Measurements from ENCODE around the gene IGSF10. TPM values are rescaled to one million over a fixed set of nuclear protein-coding genes. Genes with fewer than 3 reads are reported as not detected.
"Not testable (repeated sequence)": the region's sequence is repeated elsewhere in the genome, so short reads cannot be mapped to it uniquely, and the experiment has no call there.

The IGSF10 gene
- total RNA-seq: not detected in 2 replicates

DNA sequence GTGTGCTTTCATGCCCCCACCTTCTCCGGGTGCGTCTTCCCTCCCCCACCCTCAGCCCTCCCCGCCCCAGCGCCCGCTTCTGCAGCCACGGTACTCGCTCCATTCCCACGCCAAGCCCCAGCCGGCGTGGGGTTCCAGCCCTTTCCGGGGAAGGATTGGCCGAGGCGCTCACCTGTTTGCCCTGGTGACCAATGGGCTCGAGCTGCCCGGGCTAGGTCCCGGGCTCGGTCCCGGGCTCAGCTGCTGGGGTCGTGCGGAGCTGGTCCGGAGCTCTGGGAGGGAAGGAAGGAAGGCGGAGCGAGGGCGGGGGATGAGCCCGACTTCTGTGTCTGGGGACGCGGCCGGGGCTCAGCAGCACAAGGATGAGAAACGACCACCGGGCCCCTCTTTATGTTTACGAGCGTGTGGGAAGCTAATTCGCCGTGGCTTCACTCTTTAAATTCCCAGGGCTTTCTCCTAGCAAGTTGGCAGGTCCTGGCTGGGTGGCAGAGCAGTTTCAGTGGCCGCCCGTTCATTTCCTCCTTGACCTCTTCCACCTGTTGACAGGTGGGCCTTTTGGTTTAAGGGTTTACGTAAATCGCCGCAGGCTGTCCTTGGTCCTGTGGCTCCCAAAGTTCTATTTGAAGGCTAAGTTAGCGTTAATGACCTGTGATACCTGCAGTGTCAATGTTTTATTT is at the start of gene IGSF10:
Gene IGSF10 (minus strand): TSS at position 288 of the 677 bp plus-strand sequence. CDS start 2,352 bp downstream, outside the sequence.
- Mint-ChIP-seq H3K4me3 (ENCODE audit: low read depth) (no peak within 1 kb of the TSS), H3K4me1 (ENCODE audit: low read depth) (peaks cover 2% of the 10 kb centered on the region), H3K9me3 (no peaks in the 10 kb centered on the region), H3K27ac (no peak within 1 kb of the TSS), H3K36me3 (ENCODE audit: low read depth) (no peaks in the 10 kb centered on the region), H3K27me3 (ENCODE audit: low read depth) (peaks cover 42% of the 10 kb centered on the region)
- intact Hi-C loops (cut with micrococcal nuclease): no loop called here
- no peak for DNase-seq (ENCODE audit: low spot score)

- DNase-seq (ENCODE audit: low spot score); intact Hi-C loops (cut with micrococcal nuclease); H3K4me1 Mint-ChIP-seq (ENCODE audit: low read depth); H3K9me3 Mint-ChIP-seq; H3K27ac Mint-ChIP-seq; H3K4me3 Mint-ChIP-seq (ENCODE audit: low read depth); H3K36me3 Mint-ChIP-seq (ENCODE audit: low read depth); H3K27me3 Mint-ChIP-seq (ENCODE audit: low read depth): not testable (repeated sequence)
These were observed 48.7 kb upstream of the IGSF10 start for GRCh38 chr3:151509468-151510135.

DNA sequence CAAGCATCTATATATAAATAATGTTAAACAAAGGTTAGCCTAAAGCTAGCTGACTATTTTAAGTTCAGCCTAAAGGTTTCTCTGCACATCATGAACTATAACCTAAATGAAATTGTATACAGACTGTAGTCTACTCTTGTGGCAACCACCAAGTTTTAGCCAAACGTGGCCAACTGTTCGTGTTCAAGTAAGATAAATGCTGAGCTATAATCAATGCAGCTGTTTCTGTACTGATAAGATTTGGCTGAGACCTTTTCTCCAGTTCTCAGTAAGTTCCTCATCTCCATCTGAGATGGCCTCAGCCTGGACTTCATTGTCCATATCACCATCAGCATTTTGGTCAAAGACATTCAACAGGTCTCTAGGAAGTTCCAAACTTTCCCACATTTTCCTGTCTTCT is 43.7 kb upstream of the IGSF10 start:
- Mint-ChIP-seq H3K9me3 (no peaks in the 10 kb centered on the region), H3K27me3 (ENCODE audit: low read depth) (no peaks in the 10 kb centered on the region), H3K4me1 (ENCODE audit: low read depth) (no peaks in the 10 kb centered on the region), H3K27ac (no peak overlapping the region), H3K4me3 (ENCODE audit: low read depth) (no peak overlapping the region), H3K36me3 (ENCODE audit: low read depth) (no peaks in the 10 kb centered on the region)
- DNase-seq (ENCODE audit: low spot score): no peak
- intact Hi-C loops (cut with micrococcal nuclease): no loop called here

DNA sequence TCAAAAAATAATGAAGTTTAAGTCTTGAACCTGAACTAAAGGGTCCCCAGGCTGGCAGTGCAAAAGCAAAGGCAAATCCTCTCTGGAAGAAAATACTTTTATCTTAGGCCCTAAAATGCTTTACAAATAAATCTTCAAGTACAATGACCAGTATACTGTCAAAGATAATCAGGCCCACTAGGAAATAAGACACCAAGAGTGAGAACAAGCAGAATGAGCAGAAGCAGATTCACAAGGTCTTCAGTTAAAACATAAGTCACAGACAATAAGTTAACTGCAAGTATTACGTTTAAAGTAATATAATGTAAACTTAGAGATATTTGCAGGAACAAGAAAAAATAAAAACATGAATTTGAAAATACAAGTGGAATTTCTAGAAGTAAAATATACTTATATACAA is 42.2 kb upstream of the IGSF10 start:
- H3K9me3 Mint-ChIP-seq: no peaks in the 10 kb centered on the region
- H3K36me3 Mint-ChIP-seq (ENCODE audit: low read depth): no peaks in the 10 kb centered on the region
- intact Hi-C loops (cut with micrococcal nuclease): no loop called here
- H3K4me1 Mint-ChIP-seq (ENCODE audit: low read depth): no peaks in the 10 kb centered on the region
- DNase-seq (ENCODE audit: low spot score): no peak
- no peak overlapping the region for H3K4me3 Mint-ChIP-seq (ENCODE audit: low read depth)
- H3K27ac Mint-ChIP-seq: no peak overlapping the region
- H3K27me3 Mint-ChIP-seq (ENCODE audit: low read depth): no peaks in the 10 kb centered on the region

GRCh38 chr3:151501923-151502632 is 41.2 kb upstream of the IGSF10 start:
- Mint-ChIP-seq H3K9me3 (no peaks in the 10 kb centered on the region), H3K27me3 (ENCODE audit: low read depth) (no peaks in the 10 kb centered on the region), H3K27ac (no peak overlapping the region), H3K4me3 (ENCODE audit: low read depth) (no peak overlapping the region), H3K4me1 (ENCODE audit: low read depth) (no peaks in the 10 kb centered on the region), H3K36me3 (ENCODE audit: low read depth) (no peaks in the 10 kb centered on the region)
- DNase-seq (ENCODE audit: low spot score): no peak
- intact Hi-C loops (cut with micrococcal nuclease): no loop called here

- DNase-seq (ENCODE audit: low spot score): no peak
- Mint-ChIP-seq H3K4me3 (ENCODE audit: low read depth) (no peak overlapping the region), H3K4me1 (ENCODE audit: low read depth) (no peaks in the 10 kb centered on the region), H3K27ac (no peak overlapping the region), H3K27me3 (ENCODE audit: low read depth) (no peaks in the 10 kb centered on the region), H3K36me3 (ENCODE audit: low read depth) (no peaks in the 10 kb centered on the region), H3K9me3 (no peaks in the 10 kb centered on the region)
- intact Hi-C loops (cut with micrococcal nuclease): no loop called here
These were observed 40.5 kb upstream of the IGSF10 start for GRCh38 chr3:151501171-151501922.

DNA sequence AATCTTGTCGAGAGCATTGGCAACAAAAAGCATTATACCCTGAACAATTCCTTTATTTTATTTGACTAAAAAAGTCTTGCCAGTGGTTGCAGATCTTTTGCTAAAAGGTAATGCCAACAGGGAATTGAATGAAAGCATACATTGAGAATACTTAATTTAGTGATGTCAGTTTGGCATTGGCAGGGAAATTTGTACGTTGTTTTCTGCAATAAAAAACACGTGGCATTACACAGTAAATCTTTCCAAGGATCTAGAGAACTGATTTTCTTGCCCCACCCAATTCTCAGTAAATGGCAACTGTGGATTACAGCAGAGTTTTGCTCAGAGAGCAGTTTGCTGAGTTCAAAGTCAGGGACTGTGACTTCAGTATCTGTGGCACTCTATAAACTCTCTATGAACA is 38.3 kb upstream of the IGSF10 start:
- H3K4me1 Mint-ChIP-seq (ENCODE audit: low read depth): no peaks in the 10 kb centered on the region
- no peak for DNase-seq (ENCODE audit: low spot score)
- intact Hi-C loops (cut with micrococcal nuclease): no loop called here
- no peaks in the 10 kb centered on the region for H3K9me3 Mint-ChIP-seq
- no peaks in the 10 kb centered on the region for H3K27me3 Mint-ChIP-seq (ENCODE audit: low read depth)
- no peaks in the 10 kb centered on the region for H3K36me3 Mint-ChIP-seq (ENCODE audit: low read depth)
- H3K27ac Mint-ChIP-seq: no peak overlapping the region
- H3K4me3 Mint-ChIP-seq (ENCODE audit: low read depth): no peak overlapping the region

GRCh38 chr3:151491525-151491924 is 30.7 kb upstream of the IGSF10 start:
- Mint-ChIP-seq H3K4me1 (ENCODE audit: low read depth) (no peaks in the 10 kb centered on the region), H3K36me3 (ENCODE audit: low read depth) (no peaks in the 10 kb centered on the region), H3K27ac (no peak overlapping the region), H3K9me3 (no peaks in the 10 kb centered on the region), H3K4me3 (ENCODE audit: low read depth) (no peak overlapping the region), H3K27me3 (ENCODE audit: low read depth) (no peaks in the 10 kb centered on the region)
- intact Hi-C loops (cut with micrococcal nuclease): no loop called here
- no peak for DNase-seq (ENCODE audit: low spot score)

- H3K4me3 Mint-ChIP-seq (ENCODE audit: low read depth); H3K36me3 Mint-ChIP-seq (ENCODE audit: low read depth); intact Hi-C loops (cut with micrococcal nuclease); H3K9me3 Mint-ChIP-seq; H3K27ac Mint-ChIP-seq; DNase-seq (ENCODE audit: low spot score); H3K4me1 Mint-ChIP-seq (ENCODE audit: low read depth); H3K27me3 Mint-ChIP-seq (ENCODE audit: low read depth): not testable (repeated sequence)
These were observed 27.0 kb upstream of the IGSF10 start for GRCh38 chr3:151487833-151488232.

GRCh38 chr3:151483961-151484520 is 23.2 kb upstream of the IGSF10 start:
- Mint-ChIP-seq H3K27ac (no peak overlapping the region), H3K27me3 (ENCODE audit: low read depth) (no peaks in the 10 kb centered on the region), H3K4me3 (ENCODE audit: low read depth) (no peak overlapping the region), H3K36me3 (ENCODE audit: low read depth) (no peaks in the 10 kb centered on the region), H3K4me1 (ENCODE audit: low read depth) (no peaks in the 10 kb centered on the region), H3K9me3 (peaks cover 10% of the 10 kb centered on the region)
- intact Hi-C loops (cut with micrococcal nuclease): no loop called here
- DNase-seq (ENCODE audit: low spot score): no peak

GRCh38 chr3:151483488-151483887 is 22.6 kb upstream of the IGSF10 start:
- Mint-ChIP-seq H3K4me1 (ENCODE audit: low read depth) (no peaks in the 10 kb centered on the region), H3K9me3 (peaks cover 10% of the 10 kb centered on the region), H3K36me3 (ENCODE audit: low read depth) (no peaks in the 10 kb centered on the region), H3K27ac (no peak overlapping the region), H3K4me3 (ENCODE audit: low read depth) (no peak overlapping the region), H3K27me3 (ENCODE audit: low read depth) (no peaks in the 10 kb centered on the region)
- intact Hi-C loops (cut with micrococcal nuclease): no loop called here
- no peak for DNase-seq (ENCODE audit: low spot score)

DNA sequence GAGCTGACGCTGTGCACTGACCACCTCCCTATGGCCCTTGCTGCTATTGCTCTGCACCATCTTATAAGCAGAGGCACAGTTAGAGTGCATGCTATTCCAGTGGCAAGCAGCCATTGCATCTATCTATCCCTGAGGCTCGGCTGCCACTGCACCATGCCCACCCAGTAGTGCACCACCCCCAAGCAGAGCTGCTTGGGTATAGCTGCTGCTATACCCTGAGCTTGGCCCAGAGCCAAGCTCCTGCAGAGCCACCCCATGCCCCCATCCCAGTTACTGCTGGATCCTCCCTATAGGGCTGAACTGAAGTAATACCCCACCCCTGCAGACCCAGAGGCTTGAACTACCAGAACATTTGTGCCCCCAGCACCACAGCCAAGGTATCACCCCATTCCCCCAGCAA is 19.6 kb upstream of the IGSF10 start:
- H3K4me3 Mint-ChIP-seq (ENCODE audit: low read depth): no peak overlapping the region
- H3K9me3 Mint-ChIP-seq: peaks cover 10% of the 10 kb centered on the region
- no peak overlapping the region for H3K27ac Mint-ChIP-seq
- H3K4me1 Mint-ChIP-seq (ENCODE audit: low read depth): no peaks in the 10 kb centered on the region
- intact Hi-C loops (cut with micrococcal nuclease): no loop called here
- H3K36me3 Mint-ChIP-seq (ENCODE audit: low read depth): no peaks in the 10 kb centered on the region
- H3K27me3 Mint-ChIP-seq (ENCODE audit: low read depth): peaks cover 3% of the 10 kb centered on the region
- DNase-seq (ENCODE audit: low spot score): no peak

Measured in activated T-helper 2 cell treated with anti-CD3 and anti-CD28 coated beads, Interferon-gamma antibody, Interleukin-2, Interleukin-4, amounts not matched to agents 10 μg/mL and 5 μg/mL and 100 μg/mL, durations not matched to agents 14 hours and 24 hours and 36 hours (primary cell).